Stimulated activated CD8-positive, alpha-beta memory T cell treated with anti-CD3 and anti-CD28 coated beads, Interleukin-4, amount 100 ng/mL, for 24 hours (primary cell): Measurements from ENCODE around the gene CDC16.
"Not testable (repeated sequence)": the region's sequence is repeated elsewhere in the genome, so short reads cannot be mapped to it uniquely, and the experiment has no call there.

Source experiments
- DNase-seq: peaks from one replicate; pipeline ENCODE4 v3.0.0-alpha.2; 2020; ENCODE audit warnings: low read depth

The CDC16 gene, protein sequence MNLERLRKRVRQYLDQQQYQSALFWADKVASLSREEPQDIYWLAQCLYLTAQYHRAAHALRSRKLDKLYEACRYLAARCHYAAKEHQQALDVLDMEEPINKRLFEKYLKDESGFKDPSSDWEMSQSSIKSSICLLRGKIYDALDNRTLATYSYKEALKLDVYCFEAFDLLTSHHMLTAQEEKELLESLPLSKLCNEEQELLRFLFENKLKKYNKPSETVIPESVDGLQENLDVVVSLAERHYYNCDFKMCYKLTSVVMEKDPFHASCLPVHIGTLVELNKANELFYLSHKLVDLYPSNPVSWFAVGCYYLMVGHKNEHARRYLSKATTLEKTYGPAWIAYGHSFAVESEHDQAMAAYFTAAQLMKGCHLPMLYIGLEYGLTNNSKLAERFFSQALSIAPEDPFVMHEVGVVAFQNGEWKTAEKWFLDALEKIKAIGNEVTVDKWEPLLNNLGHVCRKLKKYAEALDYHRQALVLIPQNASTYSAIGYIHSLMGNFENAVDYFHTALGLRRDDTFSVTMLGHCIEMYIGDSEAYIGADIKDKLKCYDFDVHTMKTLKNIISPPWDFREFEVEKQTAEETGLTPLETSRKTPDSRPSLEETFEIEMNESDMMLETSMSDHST

DNA sequence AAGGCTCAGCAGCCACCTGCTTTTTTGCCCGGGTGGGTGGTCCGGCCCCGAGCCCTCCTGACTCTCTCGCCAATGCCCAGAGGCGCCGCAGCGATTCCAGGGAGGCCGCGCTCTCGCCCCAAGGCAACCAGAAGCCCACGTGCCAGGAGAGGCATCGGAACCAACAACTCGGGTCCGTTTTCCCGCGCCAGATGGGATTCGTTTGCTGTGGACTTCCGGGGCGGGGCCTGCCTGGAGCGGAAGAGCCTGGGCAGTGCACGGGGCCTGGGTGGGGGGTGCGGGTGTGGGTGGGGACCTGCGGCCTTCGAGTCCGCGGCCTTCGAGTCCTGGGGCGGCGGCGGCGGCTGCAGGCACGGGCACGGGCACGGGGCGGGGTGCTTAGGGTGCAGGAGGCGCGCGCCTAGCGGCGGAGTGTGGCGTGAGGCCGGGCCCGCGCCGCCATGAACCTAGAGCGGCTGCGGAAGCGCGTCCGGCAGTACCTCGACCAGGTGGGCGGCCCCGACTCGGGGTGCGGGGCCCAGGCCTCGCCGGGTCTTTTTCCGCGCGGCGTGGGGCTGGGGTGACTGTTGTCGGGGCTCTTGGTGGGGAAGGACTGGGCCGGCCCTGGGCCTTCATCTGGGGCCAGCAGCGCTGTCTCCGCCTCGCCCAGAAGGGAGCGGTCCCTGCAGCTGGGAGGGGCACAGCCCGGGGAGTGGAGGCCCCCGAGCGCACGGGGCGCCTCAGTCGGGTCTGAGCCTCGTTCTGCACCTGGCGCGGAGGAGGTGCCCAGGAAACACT, at the start of gene CDC16:
Gene CDC16, plus strand, starts transcription at position 253 of the 777 bp plus-strand sequence. Its CDS starts 188 bp downstream, at position 441.
- peak; percentile 90 for DNase-seq

DNA sequence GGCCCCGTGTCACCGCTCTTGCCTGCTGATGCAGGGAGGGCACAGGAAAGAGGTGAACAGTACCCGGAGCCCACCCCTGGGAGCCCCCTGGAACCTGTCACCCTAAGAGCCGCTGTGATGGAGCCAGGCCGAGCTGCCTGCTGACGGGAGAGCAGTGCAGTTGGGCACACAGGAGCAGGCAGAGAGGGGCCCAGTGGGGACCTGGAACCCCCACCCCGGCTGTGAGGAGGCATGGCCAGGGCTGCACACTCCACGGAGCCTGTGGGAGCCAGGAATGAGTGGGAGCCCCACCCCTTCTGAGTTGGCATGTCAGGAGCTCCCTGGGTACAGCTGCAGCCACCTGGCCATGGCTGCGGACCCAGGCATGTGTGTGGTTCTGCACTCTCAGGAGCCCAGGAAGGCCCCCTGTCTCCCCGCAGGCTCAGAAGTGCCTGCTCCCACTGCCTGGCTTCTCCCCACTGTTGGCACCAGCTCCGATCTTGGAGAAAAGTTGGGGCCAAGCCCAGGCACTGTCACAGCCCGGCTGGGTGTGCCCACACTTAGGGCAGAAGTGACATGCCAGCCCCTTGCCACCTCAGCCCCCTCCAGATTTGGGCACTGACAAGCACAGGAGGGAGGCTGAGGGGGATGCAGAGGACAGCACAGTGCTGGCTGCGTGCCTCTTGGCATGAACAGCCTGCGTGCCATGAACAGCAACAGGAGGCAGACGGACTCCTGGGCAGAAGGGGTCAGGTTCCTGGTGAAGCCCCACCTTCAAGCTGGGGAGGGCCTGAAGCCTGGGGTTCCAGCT, 49.3 kb upstream of the CDC16 start:
- DNase-seq, result no peak

DNA sequence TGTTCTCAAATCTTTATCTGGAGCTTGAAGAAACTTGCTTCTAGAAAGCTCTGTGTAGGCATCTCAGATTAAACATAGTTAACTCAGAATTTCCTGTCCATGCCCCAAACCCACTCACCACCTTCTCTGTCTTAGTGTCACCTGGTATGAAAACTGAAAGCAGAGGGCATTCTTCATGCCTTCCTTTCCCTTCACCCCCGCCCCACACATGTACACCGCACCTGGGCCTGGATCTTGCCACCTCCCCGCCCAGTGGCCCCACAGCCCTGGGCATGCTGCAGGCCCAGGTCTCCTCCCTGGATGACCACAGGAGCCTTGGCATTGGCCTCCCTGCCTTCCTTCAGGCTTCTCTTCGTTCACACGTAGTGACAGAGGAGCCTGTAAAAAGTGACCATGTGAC, 39.8 kb upstream of the CDC16 start:
- DNase-seq, result no peak

DNA sequence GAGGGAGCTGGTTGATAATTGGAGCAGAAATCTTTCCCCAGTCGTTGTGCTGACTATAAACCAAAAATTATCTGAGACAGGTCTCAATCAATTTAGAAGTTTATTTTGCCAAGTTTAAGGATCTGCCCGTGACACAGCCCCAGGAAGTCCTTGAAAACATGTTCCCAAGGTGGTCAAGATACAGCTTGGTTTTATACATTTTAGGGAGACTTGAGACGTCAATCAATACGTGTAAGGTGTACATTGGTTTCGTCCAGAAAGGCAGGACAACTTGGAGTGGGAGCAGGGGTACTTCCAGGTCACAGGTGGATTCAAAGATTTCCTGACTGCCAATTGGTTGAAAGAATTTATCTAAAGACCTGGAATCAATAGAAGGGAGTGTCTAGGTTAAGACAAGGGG, 38.1 kb upstream of the CDC16 start:
- no peak for DNase-seq

DNA sequence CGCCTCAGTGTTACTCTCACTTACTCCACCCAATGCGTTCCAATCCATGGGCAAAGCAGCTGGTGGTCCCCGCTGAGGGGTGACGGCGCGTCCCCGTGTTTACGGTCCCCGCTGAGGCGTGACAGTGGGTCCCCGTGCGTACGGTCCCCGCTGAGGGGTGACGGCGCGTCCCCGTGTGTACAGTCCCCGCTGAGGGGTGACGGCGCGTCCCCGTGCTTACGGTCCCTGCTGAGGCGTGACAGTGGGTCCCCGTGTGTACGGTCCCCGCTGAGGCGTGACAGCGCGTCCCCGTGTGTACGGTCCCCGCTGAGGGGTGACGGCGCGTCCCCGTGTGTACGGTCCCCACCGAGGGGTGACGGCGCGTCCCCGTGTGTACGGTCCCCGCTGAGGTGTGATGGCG, 36.1 kb upstream of the CDC16 start:
- no peak for DNase-seq

DNA sequence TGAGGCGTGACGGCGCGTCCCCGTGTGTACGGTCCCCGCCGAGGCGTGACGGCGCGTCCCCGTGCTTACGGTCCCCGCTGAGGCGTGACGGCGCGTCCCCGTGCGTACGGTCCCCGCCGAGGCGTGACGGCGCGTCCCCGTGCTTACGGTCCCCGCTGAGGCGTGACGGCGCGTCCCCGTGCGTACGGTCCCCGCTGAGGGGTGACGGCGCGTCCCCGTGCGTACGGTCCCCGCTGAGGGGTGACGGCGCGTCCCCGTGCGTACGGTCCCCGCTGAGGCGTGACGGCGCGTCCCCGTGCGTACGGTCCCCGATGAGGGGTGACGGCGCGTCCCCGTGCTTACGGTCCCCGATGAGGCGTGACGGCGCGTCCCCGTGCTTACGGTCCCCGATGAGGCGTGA, 35.2 kb upstream of the CDC16 start:
- DNase-seq, result not testable (repeated sequence)

DNA sequence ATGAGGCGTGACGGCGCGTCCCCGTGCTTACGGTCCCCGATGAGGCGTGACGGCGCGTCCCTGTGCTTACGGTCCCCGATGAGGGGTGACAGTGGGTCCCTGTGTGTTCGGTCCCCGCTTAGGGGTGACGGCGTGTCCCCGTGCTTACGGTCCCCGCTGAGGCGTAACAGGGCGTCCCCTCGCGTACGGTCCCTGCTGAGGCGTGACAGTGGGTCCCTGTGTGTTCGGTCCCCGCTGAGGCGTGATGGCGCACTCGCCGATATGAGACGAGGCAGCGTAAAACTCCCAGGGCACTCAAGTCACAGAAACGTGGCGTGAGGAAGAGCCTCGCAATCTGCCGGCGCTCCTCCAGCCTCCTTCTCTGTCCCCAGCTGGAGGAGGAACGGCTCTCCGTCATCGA, 34.7 kb upstream of the CDC16 start:
- DNase-seq, result no peak

DNA sequence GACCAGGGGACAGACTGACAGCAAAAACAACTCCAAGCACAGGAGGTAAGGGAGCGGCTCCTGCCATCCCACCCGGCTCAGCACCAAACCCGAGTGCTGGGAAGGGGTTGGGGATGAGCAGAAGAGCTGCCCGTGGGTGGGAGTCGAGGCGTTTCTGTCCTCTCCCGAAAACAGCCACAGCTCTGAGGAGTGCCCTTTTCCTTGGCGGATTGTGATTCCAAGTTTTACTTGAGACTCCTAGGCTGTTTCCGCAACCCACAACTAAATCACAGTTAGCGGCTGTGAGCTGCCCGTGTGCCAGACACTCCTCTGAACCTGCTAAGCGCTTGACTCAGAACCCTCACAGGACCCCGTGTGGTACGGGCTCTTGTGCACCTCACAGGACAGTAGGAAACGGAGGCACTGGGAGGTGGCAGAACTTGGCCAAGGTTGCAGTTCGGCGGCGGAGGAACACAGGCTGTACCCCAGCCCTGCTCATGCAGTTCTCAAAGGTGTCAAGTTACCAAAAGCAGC, 34.2 kb upstream of the CDC16 start:
- DNase-seq, result no peak

DNA sequence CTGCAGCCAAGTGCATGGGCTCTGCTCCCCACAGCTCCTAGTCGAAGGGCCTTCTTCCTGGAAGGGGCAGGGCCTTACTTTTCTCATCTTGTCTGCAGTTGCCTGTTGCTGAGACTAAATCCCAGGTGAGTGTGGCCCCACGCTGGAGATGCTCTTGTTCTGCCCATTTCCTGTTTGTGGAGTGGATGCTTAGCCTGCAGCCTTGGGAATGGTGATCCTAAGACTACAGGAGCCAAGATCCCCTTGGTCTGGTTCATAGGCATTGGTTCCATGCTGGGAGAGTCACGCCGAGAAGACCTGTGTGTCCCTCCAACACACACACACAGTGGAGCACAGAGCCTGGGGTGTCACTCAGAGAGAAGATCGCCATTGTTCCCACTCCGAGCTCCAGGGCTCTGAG, 32.1 kb upstream of the CDC16 start:
- DNase-seq, result no peak

DNA sequence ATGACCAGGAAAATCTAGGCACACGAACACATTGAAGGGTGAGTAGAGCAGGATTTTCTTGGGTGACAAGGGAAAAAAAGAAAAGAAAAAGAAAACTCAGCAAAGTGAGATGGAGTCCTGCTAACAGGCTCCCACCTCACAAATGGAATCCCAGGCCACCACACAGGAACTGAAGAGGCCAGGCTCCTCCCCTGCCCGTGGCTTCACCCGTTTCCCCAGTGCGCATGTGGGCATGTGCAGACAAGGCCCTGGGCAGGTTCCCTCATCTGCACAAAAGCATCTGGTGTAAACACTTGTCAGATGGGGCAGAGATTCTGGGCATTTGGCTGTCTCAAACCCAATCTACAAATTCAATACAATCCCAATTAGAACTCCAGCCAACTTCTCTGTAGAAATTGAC, 31.2 kb upstream of the CDC16 start:
- peak; percentile 25 for DNase-seq

DNA sequence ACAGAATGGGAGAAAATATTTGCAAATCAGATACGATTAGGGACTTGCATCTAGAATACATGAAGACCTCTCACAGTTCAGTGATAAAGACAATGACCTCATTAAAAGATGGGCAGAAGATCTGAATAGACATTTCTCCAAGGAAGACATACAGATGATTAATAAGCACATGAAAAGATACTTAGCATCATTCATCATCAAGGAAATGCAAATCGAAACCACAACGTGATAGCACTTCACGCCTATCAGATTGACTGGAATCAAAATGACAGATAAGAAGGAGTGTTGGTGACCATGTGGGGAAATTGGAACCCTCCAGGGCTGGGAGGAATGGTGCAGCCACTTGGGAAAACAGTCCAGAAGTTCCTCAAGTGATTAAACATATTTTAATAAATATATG, 29.8 kb upstream of the CDC16 start:
- DNase-seq, result no peak

DNA sequence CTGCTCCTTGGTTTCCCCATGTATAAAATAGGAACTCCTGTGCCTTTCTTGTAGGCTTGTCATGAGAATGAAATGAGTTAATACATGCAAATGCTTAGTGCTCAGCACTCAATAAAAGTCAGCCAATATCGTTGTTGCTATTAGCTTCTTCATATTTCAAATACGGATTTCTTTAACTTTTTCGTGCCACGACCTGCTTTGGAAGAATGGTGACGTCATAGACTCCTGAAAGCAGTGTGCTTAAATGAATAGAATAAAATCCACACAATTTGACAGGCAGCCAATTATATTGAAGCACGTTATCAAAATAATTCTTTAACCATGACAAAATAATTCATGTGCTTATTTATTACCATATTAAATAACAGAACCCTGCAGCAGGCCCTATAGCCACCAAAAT, 26.6 kb upstream of the CDC16 start:
- DNase-seq, result no peak

DNA sequence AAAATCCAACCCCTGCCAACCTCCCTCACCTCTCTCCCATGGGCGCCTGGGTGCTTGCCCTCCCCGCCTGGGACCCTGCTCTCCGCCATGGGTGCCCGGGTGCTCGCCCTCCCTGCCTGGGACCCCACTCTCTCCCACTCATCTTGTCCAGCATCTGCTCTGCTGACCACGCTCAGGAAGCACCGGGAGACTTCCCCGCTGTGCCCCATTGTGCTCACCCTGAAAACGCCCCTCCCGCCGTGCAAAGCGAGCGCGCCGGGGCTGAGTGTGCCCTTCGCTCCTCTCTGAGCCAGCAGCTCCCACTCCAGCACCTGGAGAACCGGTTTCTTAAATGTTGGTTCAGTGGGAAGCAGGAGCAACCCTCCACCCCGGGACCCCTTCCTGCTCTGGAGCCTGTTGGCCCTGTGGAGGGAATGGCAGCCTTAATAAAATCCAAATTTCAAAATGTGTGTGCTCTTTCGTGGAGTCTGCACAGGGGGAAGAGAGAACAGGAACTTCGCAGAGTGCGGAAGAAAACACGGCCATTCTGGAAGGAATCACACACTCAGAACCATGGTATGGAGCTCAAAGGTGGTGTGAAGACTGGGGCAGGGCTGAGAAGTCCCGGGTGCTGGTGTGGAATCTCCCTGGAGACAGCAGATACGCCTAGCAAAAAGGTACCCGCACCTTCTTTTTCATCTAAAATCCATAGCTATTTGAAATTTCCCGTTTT, 23.1 kb upstream of the CDC16 start:
- DNase-seq, result no peak

DNA sequence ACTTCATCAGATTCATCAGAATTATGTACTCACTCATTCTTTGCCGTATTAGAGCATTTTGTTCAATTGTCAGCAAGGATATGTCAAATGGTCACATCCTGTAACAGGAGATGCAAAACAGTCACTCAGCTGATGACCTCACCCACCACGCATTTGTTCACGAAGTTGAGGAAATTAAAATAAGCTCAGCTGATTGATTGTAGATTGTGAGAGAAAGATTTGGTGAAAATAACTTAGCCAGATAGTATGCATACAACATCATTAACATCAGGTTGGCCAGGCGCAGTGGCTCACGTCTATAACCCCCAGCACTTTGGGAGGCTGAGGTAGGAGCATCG, 22.6 kb upstream of the CDC16 start:
- DNase-seq, result no peak

DNA sequence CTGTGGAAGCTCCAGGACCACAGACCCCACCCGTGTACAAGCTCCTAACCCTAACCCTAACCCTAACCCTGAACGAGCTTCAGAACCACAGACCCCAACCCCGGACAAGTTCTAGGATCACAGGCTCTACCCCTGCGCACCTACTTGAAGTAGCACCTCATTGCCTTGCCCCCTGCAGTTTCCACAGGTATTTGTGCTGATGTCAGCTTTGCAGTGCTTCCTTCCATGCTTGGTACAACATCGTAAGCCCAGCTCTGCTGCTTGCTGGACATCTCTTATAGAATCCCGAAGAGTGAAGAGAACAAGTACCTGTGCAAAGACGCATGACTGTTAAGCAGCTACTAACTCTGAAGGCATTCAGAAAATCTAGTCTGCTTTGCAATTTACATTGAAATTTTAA, 20.7 kb upstream of the CDC16 start:
- DNase-seq, result no peak

DNA sequence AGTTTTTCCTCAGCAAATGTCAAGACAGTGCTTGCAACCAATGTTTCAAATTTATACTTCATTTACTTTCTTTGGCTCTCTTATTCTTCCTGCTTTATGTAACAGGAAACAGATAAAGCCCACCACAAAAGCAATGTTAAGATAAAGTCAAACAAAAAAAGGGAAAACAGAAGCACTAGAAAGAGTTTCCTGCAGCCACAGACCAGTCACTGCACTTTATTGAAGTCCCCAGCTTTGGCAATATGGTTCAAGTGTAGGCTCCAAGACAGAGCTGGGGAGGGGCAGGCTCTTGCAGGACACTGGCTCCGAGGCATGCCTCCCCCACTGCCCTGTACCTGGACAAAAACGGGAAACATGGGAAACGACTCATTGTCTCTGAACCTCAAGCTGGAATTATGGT, 15.3 kb upstream of the CDC16 start:
- no peak for DNase-seq

DNA sequence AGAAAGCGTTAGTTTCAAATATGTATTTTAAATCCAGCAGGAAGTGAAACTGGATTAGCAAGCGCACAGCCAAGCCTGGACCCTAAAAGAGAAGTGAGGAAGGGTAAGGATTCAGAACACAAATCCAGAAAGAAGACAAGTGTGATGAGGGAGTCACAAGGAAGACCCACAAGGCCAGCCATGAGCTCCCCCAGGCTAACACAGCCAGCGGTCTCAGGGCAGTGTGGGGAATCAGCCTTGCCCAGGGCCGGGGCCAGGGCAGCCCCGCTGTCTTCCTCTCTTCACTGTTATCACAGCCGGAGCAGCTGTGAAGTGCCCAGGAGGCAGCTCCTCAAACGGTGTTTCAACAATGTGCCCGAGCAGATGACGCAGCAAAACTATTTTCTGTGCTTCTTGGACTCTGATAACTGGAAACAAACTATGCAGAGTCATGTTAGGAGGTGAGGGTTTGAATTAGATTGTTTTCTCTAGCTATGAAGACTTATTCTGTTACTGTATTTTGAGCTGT, 12.2 kb upstream of the CDC16 start:
- DNase-seq, result no peak

DNA sequence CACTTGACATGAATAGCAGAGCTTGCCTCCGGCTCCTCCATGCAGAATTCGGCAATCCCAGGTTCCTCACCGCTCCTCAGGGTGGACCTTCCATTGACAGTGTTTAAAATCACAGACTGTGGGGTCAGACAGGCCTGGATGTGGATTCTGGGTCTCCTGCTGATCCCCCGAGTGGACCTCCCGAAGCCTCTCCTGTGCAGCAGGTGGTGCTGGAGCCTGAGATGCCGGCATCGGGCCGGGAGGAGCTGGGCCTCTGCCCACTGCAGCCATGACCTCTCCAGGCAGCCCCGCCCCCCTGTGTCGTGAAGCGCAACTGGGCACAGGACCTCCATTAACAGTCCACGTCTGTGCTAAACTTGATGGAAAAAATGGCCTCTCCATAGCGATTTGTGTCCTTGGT, 10.5 kb upstream of the CDC16 start:
- no peak for DNase-seq

DNA sequence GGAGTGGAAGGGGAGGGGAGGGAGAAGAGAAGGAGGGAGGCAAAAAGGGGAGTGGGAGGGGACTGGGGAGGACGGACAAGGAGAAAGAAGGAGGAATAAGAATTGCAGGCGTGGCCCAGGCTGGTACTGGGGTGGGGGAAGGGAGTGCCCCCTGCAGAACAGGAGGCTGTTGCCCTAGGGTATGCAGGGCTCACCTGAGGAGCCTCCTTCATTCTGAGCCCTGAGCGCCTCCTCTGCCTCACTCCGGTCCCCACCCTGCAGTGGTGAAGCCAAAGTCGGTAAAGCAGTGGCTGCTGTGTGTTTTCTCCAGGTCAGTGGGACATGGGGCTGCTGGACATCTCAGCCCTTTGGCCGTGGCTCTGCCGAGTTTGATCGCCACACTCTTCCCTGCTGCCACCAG, 9.1 kb upstream of the CDC16 start:
- no peak for DNase-seq

DNA sequence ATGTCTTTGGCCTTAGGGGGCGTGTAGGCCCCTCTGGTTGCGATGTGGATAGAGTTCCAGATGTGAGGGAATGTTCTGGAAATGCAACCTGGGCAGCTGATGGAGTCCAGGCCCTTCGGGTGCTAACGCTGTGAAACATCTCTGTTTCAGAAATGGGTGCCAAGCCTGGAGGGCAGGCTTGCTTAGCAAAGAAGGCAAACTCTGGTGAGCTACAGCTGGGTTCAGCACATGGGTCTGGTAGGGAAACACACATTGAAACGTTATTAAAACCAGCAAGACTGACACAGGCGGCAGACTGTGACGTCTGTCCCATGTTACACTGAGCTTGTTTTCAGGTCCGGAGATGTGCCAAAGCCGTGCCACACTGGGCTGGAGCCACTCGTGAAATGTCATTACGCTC, 8.6 kb upstream of the CDC16 start:
- no peak for DNase-seq

DNA sequence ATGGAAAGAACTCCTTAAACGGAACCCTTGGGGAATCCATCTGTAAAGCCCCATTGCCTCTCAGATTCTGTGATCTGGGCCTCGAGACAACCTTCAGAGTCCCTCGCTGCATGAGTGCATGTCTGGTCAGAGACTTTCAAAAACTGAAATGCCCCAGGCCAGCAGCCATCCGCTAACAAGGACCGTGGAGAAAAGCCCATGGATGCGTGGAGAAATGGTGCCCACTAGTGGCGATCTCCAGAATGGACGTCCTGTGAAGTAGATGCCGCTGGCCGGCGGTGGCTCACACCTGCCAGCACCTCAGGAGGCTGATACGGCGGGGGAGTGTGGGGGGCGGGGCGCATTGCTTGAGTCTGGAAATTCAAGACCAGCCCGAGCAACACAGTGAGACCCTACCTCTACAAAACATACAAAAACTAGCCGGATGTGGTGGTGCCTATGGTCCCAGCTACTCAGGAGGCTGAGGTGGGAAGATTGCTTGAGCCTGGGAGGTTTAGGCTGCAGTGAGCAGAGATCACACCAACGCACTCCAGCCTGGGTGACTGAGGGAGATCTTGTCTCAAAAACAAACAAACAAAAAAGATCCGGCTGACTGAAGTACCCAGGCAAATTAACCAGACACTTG, 7.9 kb upstream of the CDC16 start:
- peak; percentile 75 for DNase-seq
